ENCODE data around the gene WASF3. TPM values are rescaled to one million over a fixed set of nuclear protein-coding genes. Genes with fewer than 3 reads are reported as not detected.

Gene WASF3
- total RNA-seq, 4 donors from 2014 or later = 0.75 to 4.9 (median 2.3) TPM

GRCh38 chr13:26727122-26727521 lies 169.6 kb downstream of the WASF3 start:
- Histone ChIP-seq H3K9me3 (no peaks in the 10 kb centered on the region), H3K4me1 (no peaks in the 10 kb centered on the region), H3K36me3 (no peaks in the 10 kb centered on the region), H3K27me3 (no peaks in the 10 kb centered on the region), H3K4me3 (no peak overlapping the region), H3K27ac (no peak overlapping the region)
- TF ChIP-seq CTCF (IDR thresholded peaks at IDR 0.05) = no peak
- TF ChIP-seq POLR2AphosphoS5 (IDR thresholded peaks at IDR 0.05) = no peak
- no peak for TF ChIP-seq EP300 (IDR thresholded peaks at IDR 0.05; ENCODE audit: low read depth)
- TF ChIP-seq POLR2A (IDR thresholded peaks at IDR 0.05) = no peak
- in situ Hi-C loops (cut with MboI; ENCODE audit: low pct_ligation_motif_present in 1 of 4, low pct_unique_long_range_greater_than_20kb in 1 of 4, low sequenced_read_pairs in 3 of 4) = no loop called here
- no peak for DNase-seq
- 68 to 84% methylated on average over 3 of the region's 3 CpGs for WGBS, 2 donors (ENCODE audit: low coverage in 1 of 2)
- intact Hi-C loops (cut with DNase I; ENCODE audit: low total_unique reads) = no loop called here

- DNase-seq = no peak
- no peak overlapping the region for H3K27ac ChIP-seq
- TF ChIP-seq POLR2A (IDR thresholded peaks at IDR 0.05) = no peak
- no peak for TF ChIP-seq EP300 (IDR thresholded peaks at IDR 0.05; ENCODE audit: low read depth)
- no peak for TF ChIP-seq CTCF (IDR thresholded peaks at IDR 0.05)
- TF ChIP-seq POLR2AphosphoS5 (IDR thresholded peaks at IDR 0.05) = no peak
- H3K4me3 ChIP-seq = no peak overlapping the region
- no peaks in the 10 kb centered on the region for H3K36me3 ChIP-seq
- no peaks in the 10 kb centered on the region for H3K9me3 ChIP-seq
- in situ Hi-C loops (cut with MboI; ENCODE audit: low pct_ligation_motif_present in 1 of 4, low pct_unique_long_range_greater_than_20kb in 1 of 4, low sequenced_read_pairs in 3 of 4) (no loop called here), intact Hi-C loops (cut with DNase I; ENCODE audit: low total_unique reads) (no loop called here)
- H3K4me1 ChIP-seq = no peaks in the 10 kb centered on the region
- no peaks in the 10 kb centered on the region for H3K27me3 ChIP-seq
Measured at GRCh38 chr13:26727633-26728032, 170.2 kb downstream of the WASF3 start.

GRCh38 chr13:26735677-26736076 lies 178.2 kb downstream of the WASF3 start:
- Histone ChIP-seq H3K36me3 (no peaks in the 10 kb centered on the region), H3K4me3 (no peak overlapping the region), H3K4me1 (no peaks in the 10 kb centered on the region), H3K27me3 (no peaks in the 10 kb centered on the region), H3K27ac (no peak overlapping the region), H3K9me3 (no peaks in the 10 kb centered on the region)
- DNase-seq = no peak
- TF ChIP-seq CTCF (IDR thresholded peaks at IDR 0.05) (no peak), POLR2AphosphoS5 (IDR thresholded peaks at IDR 0.05) (no peak), EP300 (IDR thresholded peaks at IDR 0.05; ENCODE audit: low read depth) (no peak), POLR2A (IDR thresholded peaks at IDR 0.05) (no peak)
- WGBS, 2 donors (ENCODE audit: low coverage in 1 of 2) = 80 to 83% methylated on average over 2 to 9 of the region's 9 CpGs
- in situ Hi-C loops (cut with MboI; ENCODE audit: low pct_ligation_motif_present in 1 of 4, low pct_unique_long_range_greater_than_20kb in 1 of 4, low sequenced_read_pairs in 3 of 4) (no loop called here), intact Hi-C loops (cut with DNase I; ENCODE audit: low total_unique reads) (loop anchor here (5.0 kb wide), 1 partner anchor 1747 kb away; no protein-coding TSS in a partner anchor)

Other genes with a start within 250 kb of the WASF3 start
- gene GPR12, start 203.1 kb downstream of the WASF3 start, total RNA-seq = under 1 TPM in 1 of 4 donors, not detected in 3; 0.14 TPM

Measured in transverse colon (tissue), 4 donors.